ENCODE measurements around the gene SCYGR7.
"Not testable (repeated sequence)": the region's sequence is repeated elsewhere in the genome, so short reads cannot be mapped to it uniquely, and the experiment has no call there.

The SCYGR7 gene, protein sequence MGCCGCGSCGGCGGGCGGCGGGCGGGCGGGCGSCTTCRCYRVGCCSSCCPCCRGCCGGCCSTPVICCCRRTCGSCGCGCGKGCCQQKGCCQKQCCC

DNA sequence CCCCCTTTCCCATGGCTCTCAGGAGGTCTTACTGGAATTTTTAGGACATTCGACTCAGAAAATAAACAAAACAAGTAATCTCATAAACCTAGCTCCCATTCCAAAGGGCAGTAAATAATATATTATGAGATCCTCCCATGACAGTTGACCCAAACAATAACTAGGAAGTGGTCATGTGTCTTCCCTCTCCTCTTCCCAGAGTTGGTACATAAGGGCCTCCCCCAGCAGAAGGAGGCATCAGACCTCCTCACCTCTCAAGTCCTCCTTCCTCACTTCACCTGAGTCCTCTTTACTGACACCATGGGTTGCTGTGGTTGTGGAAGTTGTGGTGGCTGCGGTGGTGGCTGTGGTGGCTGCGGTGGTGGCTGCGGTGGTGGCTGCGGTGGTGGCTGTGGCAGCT, at the start of gene SCYGR7:
Gene SCYGR7, plus strand, starts transcription at position 301 of the 400 bp plus-strand sequence. Its CDS starts 0 bp downstream, at position 301.
- DNase-seq (ENCODE audit: low read depth) = no peak

DNA sequence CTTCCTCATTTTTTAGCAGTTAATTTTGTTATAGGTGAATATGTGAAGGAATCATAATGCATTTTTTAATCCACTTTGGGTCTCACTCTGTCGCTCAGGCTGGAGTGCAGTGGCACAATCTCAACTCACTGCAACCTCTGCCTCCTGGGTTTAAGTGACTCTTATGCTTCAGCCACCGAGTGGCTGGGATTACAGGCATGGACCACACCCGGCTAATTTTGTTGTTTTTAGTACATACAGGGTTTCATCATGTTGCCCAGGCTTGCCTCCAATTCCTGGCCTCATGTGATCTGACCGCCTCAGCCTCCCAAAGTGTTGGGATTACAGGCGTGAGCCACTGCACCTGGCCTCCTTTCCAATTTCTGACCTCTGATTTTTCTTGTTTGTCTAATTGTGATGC, 43.9 kb upstream of the SCYGR7 start:
- no peak for DNase-seq (ENCODE audit: low read depth)

DNA sequence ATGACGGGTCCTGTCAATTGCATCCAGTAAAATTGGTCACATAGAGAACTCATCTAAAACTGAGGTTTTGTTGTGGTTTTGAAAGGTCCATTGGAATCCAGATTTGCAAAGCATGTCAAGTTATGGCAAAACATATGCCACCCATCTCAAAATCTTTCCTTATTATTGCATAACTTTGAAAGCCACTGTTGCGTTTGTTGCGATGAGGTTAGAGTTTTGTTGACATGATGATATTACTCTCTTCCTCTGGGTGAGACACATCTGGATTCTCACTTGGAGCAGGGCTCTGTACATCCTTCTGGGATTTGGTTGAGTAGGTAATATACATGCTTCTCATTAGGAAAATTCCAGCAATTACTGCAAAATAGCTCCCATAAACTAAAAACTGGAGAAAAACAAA, 40.9 kb upstream of the SCYGR7 start:
- DNase-seq (ENCODE audit: low read depth) = no peak

DNA sequence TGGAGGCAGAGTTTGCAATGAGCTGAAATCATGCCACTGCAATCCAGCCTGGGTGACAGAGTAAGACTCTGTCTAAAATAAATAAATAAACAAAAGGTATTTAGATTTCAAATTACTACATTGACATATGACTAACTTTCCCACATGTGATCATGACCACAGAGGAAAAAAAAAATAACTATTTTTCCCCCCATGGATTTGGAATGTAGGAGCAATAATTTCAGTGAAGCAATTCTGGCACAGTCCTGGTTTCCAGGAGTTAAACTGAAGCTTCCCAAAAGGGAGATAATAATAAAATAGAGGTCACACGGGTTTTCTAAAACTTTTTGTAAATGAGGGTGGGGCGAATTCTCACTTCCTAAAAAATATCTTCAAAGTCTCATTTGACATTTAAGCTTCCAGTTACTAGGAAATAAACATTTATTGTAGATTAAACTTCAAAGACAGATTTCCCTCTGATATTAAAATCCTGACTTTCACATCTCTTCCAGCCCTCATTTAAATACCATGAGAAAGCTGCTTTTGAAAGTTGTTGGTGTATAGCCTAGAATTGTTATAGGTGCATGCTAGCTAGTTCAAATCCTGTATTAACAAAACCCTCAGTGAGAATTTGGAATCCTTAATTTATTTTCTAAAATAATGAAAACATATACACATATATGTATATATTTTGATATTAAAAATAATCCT, 31.0 kb upstream of the SCYGR7 start:
- no peak for DNase-seq (ENCODE audit: low read depth)

DNA sequence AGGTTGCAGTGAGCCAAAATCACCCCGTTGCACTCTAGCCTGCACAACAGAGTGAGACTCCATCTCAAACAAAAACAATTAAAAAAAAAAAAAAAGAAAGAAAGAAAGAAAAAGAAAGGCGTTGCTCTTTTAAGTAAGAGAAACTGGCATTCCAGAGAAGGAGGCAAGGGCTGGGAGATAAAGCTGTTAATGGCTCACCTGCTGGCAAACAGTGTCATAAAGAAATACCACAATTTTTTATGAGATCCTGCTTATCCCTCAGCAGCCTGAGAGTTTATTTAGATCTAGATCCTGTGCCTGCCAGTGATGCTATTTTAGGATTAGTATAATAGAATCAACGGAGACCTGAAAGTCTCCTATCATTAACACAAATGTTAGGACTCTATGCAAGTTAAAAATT, 26.6 kb upstream of the SCYGR7 start:
- no peak for DNase-seq (ENCODE audit: low read depth)

DNA sequence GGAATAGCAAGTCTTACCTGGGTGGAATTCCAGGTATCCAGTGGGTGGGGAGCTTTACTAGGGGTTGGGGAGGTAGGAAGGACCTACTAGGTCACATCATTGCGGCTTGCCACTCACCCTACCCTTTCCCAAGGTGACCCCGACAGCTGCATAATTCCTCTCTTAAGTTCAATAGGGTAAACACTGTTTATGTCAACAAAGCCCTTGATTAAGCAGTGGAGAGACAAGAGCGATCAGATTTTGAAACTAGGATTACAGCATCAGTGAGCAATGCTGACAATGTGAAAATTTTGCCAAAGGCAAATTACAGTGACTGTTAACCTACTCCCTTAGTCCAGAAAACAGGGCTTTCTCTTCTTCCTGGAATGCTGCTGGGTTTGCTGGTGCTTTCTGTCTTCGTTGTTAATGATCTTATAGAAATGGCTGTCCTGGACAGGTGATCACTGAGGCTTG, 24.8 kb upstream of the SCYGR7 start:
- DNase-seq (ENCODE audit: low read depth) = no peak

DNA sequence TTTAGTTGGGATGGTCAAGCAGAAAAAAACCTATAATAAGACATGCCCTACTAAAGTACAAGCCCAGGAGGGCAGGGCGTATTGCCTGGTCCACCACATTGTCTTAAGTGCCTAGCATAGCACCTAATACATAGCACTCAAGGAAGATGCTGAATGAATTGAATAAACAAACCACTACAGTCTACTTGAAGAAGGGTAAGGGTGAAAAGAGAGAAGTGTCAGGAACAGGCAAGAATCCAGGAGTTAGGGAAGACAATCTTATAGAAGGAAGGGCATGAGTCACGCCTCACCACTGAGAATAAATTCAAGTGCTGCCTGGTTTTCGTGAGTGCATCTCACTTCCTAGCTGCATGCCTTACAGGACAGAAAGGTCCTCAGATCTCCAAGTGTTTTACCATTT, 24.2 kb upstream of the SCYGR7 start:
- DNase-seq (ENCODE audit: low read depth) = no peak

DNA sequence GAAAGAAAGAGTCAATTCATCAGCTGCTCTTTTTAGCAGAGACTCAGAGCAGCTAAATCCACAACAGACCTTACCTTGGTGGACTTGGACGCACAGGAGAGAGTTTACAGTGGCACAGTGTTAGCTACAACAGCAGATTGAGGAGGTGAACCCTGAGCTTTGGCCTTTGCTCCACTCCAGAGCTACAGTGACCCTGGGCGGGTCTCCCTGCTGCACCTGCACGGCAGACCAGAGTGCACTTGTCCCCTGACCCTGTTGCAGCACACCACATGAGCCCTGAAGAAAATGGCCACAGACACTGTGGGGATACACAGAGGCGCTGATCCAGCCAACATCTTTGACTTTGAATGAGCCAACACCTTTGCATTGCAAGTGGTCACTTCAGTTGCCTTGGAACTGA, 21.3 kb upstream of the SCYGR7 start:
- DNase-seq (ENCODE audit: low read depth) = no peak

DNA sequence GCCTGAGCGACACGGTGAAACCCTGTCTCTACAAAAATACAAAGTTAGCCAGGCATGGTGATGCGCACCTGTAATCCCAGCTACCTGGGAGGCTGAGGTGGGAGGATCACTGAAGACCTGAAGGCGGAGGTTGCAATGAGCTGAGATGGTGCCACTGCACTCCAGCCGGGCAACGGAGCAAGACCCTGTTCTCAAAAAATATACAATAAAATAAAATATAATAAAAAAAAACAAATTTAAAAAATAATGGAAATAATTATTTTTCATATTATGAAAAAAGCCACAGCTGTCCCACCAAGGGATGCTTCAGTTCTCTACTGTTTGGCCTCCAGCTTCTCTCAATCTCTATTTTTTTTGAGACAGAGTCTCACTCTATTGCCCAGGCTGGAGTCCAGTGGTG, 20.7 kb upstream of the SCYGR7 start:
- DNase-seq (ENCODE audit: low read depth) = no peak

DNA sequence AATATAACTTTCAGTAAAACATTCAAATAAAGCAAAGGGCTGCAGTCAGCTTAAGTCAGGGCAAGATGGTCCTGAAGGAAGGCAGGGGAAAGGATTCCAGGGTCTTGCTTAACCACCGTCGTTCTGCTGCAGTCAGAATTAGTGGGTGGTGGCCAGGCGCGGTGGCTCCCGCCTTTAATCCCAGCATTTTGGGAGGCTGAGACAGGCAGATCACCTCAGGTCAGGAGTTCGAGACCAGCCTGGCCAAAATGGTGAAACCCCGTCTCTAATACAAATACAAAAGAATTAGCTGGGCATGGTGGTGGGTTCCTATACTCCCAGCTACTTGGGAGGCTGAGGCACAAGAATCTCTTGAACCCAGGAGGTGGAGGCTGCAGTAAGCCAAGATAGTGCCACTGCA, 17.1 kb upstream of the SCYGR7 start:
- DNase-seq (ENCODE audit: low read depth) = no peak

DNA sequence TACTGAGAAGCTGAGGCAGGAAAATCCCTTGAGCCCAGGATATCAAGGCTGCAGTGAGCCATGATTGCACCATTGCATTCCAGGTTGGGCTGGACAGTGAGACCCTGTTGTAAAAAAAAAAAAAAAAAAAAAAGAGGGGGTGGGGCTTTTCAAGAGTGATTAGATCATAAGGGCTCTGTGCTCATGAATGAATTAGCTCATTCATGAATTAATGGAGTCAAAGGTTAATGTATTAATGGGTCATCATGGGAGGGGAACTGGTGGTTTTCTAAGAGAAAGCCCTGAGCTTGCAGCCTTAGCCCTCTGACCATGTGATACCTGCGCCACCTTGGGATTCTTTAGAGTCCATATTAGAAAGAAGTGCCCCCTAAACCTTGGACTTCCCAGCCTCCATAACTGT, 14.8 kb upstream of the SCYGR7 start:
- DNase-seq (ENCODE audit: low read depth) = no peak

DNA sequence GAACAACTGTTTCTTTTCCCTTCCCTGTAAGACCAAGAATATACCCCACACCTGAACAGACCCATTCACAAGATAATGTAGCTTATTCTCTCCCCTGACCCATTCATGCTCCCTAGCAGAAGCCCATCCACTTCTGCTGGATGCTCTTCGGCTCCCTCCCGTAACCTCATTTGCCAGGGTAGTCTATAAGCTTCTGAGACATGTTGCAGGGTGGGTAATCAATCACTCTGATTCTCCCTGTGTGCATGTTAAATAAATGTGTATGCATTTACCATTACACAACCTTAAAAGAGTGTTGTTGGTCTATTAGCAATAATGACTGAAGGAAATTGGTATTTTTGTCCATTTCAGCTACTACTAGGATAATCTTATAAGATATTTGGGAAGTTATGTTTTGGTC, 11.6 kb upstream of the SCYGR7 start:
- no peak for DNase-seq (ENCODE audit: low read depth)

DNA sequence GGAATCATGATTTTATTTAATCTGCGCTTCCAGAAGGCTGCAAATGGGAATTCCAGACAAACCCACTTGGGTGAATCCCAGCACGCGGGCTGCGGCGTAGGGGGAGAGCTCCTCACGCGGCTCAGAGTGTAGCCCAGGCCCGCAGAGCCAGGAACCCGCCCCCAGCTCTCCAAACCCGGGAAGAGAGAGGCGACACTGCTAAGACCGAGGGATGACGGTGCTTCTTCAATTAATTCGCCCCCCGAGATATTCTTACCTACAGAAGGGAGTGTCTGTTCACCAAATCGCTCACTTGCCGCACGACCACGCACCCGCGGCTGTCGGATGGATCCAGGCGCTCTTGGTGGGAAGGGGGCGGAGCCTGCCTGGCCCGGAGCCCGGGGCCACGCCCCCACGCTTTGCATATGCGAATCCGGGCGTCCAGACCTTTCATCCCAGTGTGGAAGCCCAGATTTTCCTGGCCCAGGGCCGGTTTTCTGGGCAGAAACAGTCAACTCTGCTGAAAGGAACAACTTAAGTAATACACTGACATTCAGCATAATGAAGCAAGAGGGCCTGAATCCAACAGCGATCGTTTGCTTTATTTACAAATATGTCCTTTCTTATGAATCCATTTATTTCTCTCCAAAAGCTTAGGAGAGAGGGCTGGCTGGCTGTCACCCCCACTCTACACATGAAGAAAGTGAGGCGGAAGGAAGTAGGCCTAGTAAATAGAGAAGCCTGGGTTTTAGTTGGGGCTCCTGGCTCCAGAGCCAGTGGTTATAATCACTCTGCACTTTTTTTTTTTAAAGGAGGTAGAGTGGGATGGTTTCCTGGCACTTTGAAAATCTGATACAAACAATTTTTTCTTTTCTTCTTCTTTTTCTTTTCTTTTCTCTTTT, 10.2 kb upstream of the SCYGR7 start, which contains the start of gene SLC19A3:
Gene SLC19A3, minus strand, starts transcription at position 342 of the 881 bp plus-strand sequence. CDS start 15,710 bp downstream, outside the sequence.
- no peak for DNase-seq (ENCODE audit: low read depth)

DNA sequence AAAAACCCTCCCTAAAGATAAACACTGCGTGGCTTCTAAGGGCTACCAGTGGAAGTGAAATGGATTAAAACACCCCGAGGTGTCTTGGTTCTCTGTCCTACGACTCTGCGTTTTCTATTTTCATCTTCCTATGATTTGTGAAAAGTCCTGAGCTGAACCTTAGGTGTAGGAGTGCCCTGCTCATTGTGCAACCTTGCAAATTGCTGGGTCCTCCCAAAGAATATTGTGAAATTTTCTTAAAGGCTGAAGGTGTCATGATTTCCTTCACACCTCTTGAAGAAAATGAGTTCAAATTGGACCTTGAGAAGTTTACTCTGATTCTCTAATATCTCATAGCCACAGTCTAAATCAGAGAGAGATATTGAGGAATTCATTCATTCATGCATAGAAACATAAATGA, 8.5 kb upstream of the SCYGR7 start:
- DNase-seq (ENCODE audit: low read depth) = no peak

DNA sequence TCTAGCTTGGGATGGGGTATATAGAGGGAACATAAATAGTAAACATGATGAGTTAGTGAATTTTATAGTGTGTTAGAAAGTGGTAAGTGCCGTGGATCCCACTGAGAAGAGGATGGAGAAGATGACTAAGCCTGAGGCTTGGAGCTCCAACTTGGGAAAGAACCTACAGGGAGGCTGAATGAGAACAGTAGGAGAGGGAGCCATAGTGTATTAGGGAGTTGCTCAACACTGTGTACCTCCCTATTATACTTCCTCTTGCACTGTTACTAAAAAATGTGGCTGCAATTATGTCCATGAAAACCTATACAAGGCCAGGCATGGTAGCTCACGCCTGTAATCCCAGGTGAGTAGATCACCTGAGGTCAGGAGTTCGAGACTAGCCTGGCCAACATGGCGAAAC, 7.5 kb upstream of the SCYGR7 start:
- DNase-seq (ENCODE audit: low read depth) = no peak

DNA sequence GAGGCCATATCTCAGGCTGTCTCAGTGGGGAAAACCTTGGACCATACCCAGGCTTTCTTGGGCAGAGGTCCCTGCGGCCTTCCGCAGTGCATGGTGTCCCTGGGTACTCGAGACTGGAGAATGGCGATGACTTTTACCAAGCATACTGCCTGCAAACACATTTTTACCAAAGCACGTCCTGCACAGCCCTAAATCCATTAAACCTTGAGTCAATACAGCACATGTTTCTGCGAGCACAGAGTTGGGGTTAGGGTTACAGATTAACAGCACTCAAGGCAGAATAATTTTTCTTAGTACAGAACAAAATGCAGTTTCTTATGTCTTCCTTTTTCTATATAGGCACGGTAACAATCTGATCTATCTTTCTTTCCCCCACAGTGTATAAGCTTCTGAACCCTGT, 5.3 kb upstream of the SCYGR7 start:
- DNase-seq (ENCODE audit: low read depth) = not testable (repeated sequence)

DNA sequence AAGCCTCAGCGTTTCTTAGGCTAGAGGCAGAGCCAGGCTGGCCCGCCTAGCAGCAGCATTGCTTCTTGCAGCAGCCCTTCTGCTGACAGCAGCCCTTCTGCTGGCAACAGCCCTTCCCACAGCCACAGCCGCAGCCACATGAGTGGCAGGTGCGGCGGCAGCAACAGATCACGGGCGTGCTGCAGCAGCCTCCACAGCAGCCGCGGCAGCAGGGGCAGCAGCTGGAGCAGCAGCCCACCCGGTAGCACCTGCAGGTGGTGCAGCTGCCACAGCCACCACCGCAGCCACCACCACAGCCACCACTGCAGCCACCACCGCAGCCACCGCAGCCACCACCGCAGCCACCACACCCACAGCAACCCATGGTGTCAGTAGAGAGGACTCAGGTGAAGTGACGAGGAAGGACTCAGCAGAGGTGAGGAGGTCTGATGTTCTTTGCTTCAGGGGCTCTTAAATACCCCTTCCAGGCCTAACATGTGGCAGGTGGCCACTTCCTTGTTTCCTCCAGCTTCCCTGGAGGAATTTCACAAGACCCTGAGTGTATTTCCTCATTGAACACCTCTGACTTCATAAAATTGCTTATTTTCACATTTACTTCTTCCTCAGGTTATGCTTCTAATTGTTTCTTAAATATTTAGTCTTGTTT, 3.6 kb upstream of the SCYGR7 start, which contains the start of gene SCYGR6:
Gene SCYGR6, minus strand, starts transcription at position 364 of the 646 bp plus-strand sequence. Its CDS starts 0 bp downstream, at position 364.
- DNase-seq (ENCODE audit: low read depth) = no peak

DNA sequence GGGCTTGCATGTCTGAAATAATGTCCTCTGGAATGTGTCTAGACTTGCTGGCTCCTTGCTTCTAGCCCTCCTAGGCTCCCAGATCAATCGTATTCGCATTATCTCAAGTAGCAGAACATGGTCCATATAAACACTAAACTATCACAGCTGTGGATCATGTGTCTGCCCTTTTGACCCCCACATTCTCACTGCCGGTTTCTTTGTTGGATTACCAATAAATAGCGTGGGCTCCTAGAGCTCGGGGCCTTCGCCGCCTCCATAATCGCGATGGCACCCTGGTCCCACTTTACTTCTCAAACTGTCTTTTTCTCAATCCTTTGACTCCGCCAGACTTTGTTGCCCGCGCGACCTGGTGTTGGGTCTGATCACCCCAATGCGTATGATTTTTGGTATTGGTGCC, 11.2 kb downstream of the SCYGR7 start:
- DNase-seq (ENCODE audit: low read depth) = no peak

DNA sequence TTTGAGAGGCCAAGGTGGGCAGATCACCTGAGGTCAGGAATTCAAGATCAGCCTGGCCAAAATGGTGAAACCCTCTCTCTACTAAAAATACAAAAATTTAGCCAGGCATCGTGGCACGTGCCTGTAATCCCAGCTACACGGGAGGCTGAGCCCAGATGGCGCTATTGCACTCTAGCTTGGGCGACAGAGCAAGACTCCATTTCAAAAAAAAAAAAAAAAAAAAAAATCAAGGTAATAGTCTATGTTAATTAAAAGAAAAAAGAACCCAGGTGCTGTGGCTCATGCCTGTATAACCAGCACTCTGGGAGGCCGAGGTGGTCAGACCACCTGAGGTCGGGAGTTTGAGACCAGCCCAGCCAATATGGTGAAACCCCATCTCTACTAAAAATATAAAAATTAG, 12.6 kb downstream of the SCYGR7 start:
- not testable (repeated sequence) for DNase-seq (ENCODE audit: low read depth)

DNA sequence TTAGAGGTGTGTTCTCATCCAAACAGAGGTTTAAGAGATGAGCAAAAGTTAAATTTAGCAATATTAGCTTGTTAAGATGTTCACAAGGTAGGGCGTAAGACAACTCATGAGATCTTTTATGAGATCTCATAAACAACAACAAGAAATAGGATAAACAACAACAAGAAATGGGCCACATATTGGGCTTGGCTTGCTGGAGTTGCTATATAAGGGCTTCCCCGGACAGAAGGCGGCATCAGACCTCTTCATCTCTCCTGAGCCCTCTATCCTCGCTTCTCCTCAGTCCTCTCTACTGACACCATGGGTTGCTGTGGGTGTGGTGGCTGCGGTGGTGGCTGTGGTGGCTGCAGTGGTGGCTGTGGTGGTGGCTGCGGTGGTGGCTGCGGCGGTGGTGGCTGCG, 17.5 kb downstream of the SCYGR7 start, which contains the start of gene SCYGR8:
Gene SCYGR8, plus strand, starts transcription at position 301 of the 400 bp plus-strand sequence. Its CDS starts 0 bp downstream, at position 301.
- no peak for DNase-seq (ENCODE audit: low read depth)

DNA sequence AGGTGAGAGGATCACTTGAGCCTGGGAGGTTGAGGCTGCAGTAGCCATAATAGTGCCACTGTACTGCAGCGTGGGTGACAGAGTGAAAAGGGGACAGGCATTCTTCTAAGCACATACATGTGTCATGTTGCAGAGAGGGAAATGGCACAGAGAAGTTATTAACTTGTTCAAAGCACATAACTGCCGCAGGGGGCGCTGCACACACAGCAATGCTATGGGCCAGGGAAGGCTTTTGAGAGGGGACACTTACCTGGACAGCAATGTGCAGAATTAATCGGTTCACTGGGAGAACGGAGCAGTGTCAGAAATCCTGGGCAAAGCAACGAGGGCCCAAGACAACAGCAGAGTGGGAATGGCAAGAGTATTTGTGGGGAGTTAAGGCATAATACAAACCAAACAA, 19.9 kb downstream of the SCYGR7 start:
- DNase-seq (ENCODE audit: low read depth) = no peak

DNA sequence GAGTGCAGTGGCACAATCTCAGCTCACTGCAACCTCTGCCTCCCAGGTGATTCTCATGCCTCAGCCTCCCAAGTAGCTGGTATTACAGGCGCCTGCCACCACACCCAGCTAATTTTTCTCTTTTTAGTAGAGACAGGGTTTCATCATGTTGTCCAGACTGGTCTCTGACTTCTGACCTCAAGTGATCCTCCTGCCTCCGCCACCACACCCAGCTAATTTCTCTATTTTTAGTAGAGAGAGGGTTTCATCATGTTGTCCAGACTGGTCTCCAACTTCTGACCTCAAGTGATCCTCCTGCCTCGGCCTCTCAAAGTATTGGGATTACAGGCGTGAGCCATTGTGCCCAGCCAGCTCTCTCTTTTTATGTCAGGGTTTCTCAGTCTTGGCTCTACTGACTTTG, 28.1 kb downstream of the SCYGR7 start:
- DNase-seq (ENCODE audit: low read depth) = not testable (repeated sequence)

Measured in T-helper 22 cell (primary cell).